Prostate gland (tissue), 2 donors: ENCODE results near the gene MED12L. TPM values are rescaled to one million over a fixed set of nuclear protein-coding genes. Genes with fewer than 3 reads are reported as not detected.
A peak's percentile ranks its signal among the peaks of the same experiment; 100 is the strongest.

Experiments used
- DNase-seq: peaks from one replicate; pipeline ENCODE4 v3.0.0-alpha.2; 2019; ENCODE audit warnings: low spot score
- H3K27ac ChIP-seq, 2 donors: fragments of 200-600 bp; sonication (generic); 2 replicates each; pipeline ENCODE4 v1.5.1; 2017 to 2019
- H3K27me3 ChIP-seq: fragments of 200-600 bp; sonication (generic); replicated peaks from 2 replicates; pipeline ENCODE4 v1.5.1; 2019; ENCODE audit not compliant: insufficient read depth
- H3K36me3 ChIP-seq, 2 donors: fragments of 200-600 bp; sonication (generic); 1 replicate in 1 of 2; 2 replicates in 1 of 2; pipeline versions ENCODE4 v1.5.1 to v1.8.1; 2017 to 2019
- H3K4me1 ChIP-seq: fragments of 200-600 bp; sonication (generic); replicated peaks from 2 replicates; pipeline ENCODE4 v1.5.1; 2019
- H3K4me3 ChIP-seq, 2 donors: fragments of 200-600 bp; sonication (generic); 2 replicates each; pipeline ENCODE4 v1.5.1; 2017 to 2019
- H3K9me3 ChIP-seq: fragments of 200-600 bp; sonication (generic); 2 replicates; pipeline ENCODE4 v1.5.1; 2017
- CTCF ChIP-seq, 4 experiments: fragments of 200-600 bp in 2 of 4; fragments of 450-650 bp in 2 of 4; sonication (generic) in 2 of 4; IDR thresholded peaks; 1 replicate in 3 of 4; 2 replicates in 1 of 4; pipeline ENCODE4 v1.5.1; 2016 to 2019; ENCODE audit warnings: antibody characterized with exemption in 4 of 4, mild to moderate bottlenecking in 2 of 4, moderate library complexity in 2 of 4
- POLR2A ChIP-seq: fragments of 450-650 bp; IDR thresholded peaks from one replicate; pipeline ENCODE4 v1.6.1; 2016; ENCODE audit warnings: antibody characterized with exemption, mild to moderate bottlenecking
- POLR2AphosphoS5 ChIP-seq: sonication (generic); formaldehyde crosslinking; IDR thresholded peaks from one replicate; pipeline ENCODE4 v1.6.1; 2017; ENCODE audit warnings: antibody characterized with exemption
- WGBS: methylation state at CpG from one replicate; pipeline ENCODE4 v1.1.5; 2018; 5-methylcytosine and 5-hydroxymethylcytosine counted together
- intact Hi-C: fragments of 100-400 bp; cut with DNase I; formaldehyde crosslinking; loops from one replicate; pipeline ENCODE4 v1.14.2; 2022
- total RNA-seq, 2 donors: library from RNA; depleted of rRNA; stranded (reverse); fragments of >200 nt; gene quantifications; one replicate each; pipeline ENCODE4 v1.1.0, GENCODE V29; 2016

Gene MED12L
- total RNA-seq, 2 donors from 2014 or later: 3.6 to 4.3 TPM

- Histone ChIP-seq H3K4me1 (no peaks in the 10 kb centered on the region), H3K4me3 (no peak overlapping the region), H3K27ac (no peak overlapping the region), H3K36me3 (no peaks in the 10 kb centered on the region), H3K27me3 (no peaks in the 10 kb centered on the region), H3K9me3 (no peaks in the 10 kb centered on the region)
- no peak for TF ChIP-seq POLR2AphosphoS5
- no peak for TF ChIP-seq CTCF (IDR thresholded peaks at IDR 0.05)
- TF ChIP-seq POLR2A: no peak
- no peak for DNase-seq
- 32% methylated on average over 2 of the region's 2 CpGs for WGBS
- intact Hi-C loops: no loop called here
Observed at GRCh38 chr3:151331696-151332095, 246.2 kb downstream of the MED12L start.

- intact Hi-C loops: no loop called here
- Histone ChIP-seq H3K4me1 (no peaks in the 10 kb centered on the region), H3K36me3 (no peaks in the 10 kb centered on the region), H3K9me3 (no peaks in the 10 kb centered on the region), H3K27ac (peak overlapping the region in 1 of 2 donors; percentile 5), H3K4me3 (no peak overlapping the region), H3K27me3 (no peaks in the 10 kb centered on the region)
- peak; percentile 14 for DNase-seq
- WGBS: 28% methylated on average over 2 of the region's 2 CpGs
- TF ChIP-seq POLR2AphosphoS5: peak; percentile 44
- no peak for TF ChIP-seq CTCF (IDR thresholded peaks at IDR 0.05)
- TF ChIP-seq POLR2A: no peak
Observed at GRCh38 chr3:151345859-151346258, 260.4 kb downstream of the MED12L start.

GRCh38 chr3:151346292-151346691 is 260.8 kb downstream of the MED12L start:
- H3K9me3 ChIP-seq: no peaks in the 10 kb centered on the region
- intact Hi-C loops: no loop called here
- no peak for DNase-seq
- H3K27me3 ChIP-seq: no peaks in the 10 kb centered on the region
- 76% methylated on average over 3 of the region's 3 CpGs for WGBS
- no peaks in the 10 kb centered on the region for H3K36me3 ChIP-seq
- TF ChIP-seq POLR2A (no peak), CTCF (IDR thresholded peaks at IDR 0.05) (no peak), POLR2AphosphoS5 (no peak)
- no peak overlapping the region for H3K4me3 ChIP-seq
- H3K27ac ChIP-seq: peak overlapping the region in 1 of 2 donors; percentile 5
- no peaks in the 10 kb centered on the region for H3K4me1 ChIP-seq

- TF ChIP-seq CTCF (IDR thresholded peaks at IDR 0.05) (no peak), POLR2AphosphoS5 (no peak), POLR2A (no peak)
- Histone ChIP-seq H3K4me3 (no peak overlapping the region), H3K4me1 (no peaks in the 10 kb centered on the region), H3K9me3 (no peaks in the 10 kb centered on the region), H3K27me3 (no peaks in the 10 kb centered on the region), H3K27ac (no peak overlapping the region), H3K36me3 (no peaks in the 10 kb centered on the region)
- WGBS: 80% methylated on average over 6 of the region's 6 CpGs
- intact Hi-C loops: no loop called here
- no peak for DNase-seq
Observed at GRCh38 chr3:151347432-151347831, 262.0 kb downstream of the MED12L start.

GRCh38 chr3:151350656-151351055 is 265.2 kb downstream of the MED12L start:
- DNase-seq: no peak
- TF ChIP-seq POLR2AphosphoS5 (no peak), CTCF (IDR thresholded peaks at IDR 0.05) (no peak), POLR2A (no peak)
- no peaks in the 10 kb centered on the region for H3K27me3 ChIP-seq
- H3K9me3 ChIP-seq: no peaks in the 10 kb centered on the region
- H3K36me3 ChIP-seq: no peaks in the 10 kb centered on the region
- intact Hi-C loops: no loop called here
- no peak overlapping the region for H3K4me3 ChIP-seq
- H3K27ac ChIP-seq: no peak overlapping the region
- H3K4me1 ChIP-seq: no peaks in the 10 kb centered on the region
- WGBS: 92% methylated on average over 1 of the region's 1 CpG
